H9 (cell line): Measurements from ENCODE around the gene PLEK. TPM values are rescaled to one million over a fixed set of nuclear protein-coding genes. Genes with fewer than 3 reads are reported as not detected.
A peak's percentile ranks its signal among the peaks of the same experiment; 100 is the strongest.

ENCODE experiments used
- DNase-seq: peaks from one replicate; pipeline ENCODE4 v3.0.0-alpha.2; 2017
- H2AFZ ChIP-seq: one replicate; pipeline ENCODE4 v1.6.1; 2013; ENCODE audit warnings: mild to moderate bottlenecking, low read length, control low read depth, moderate library complexity
- H2AK5ac ChIP-seq: 2 replicates; pipeline ENCODE4 v1.6.1; 2013; ENCODE audit warnings: low read length, control low read depth, mixed read lengths; ENCODE audit not compliant: insufficient read length
- H2BK120ac ChIP-seq: one replicate; pipeline ENCODE4 v1.6.1; 2013; ENCODE audit warnings: low read depth, mild to moderate bottlenecking, low read length, control low read depth, inconsistent platforms; ENCODE audit not compliant: poor library complexity, severe bottlenecking
- H2BK12ac ChIP-seq: 2 replicates; pipeline ENCODE4 v1.6.1; 2013; ENCODE audit warnings: low read length, control low read depth, mixed read lengths, low read depth; ENCODE audit not compliant: insufficient read length
- H2BK15ac ChIP-seq: 2 replicates; pipeline ENCODE4 v1.6.1; 2013; ENCODE audit warnings: low read depth, low read length, control low read depth
- H2BK20ac ChIP-seq: one replicate; pipeline ENCODE4 v1.6.1; 2013; ENCODE audit warnings: low read depth, mild to moderate bottlenecking, low read length, control low read depth, inconsistent platforms; ENCODE audit not compliant: poor library complexity, severe bottlenecking
- H2BK5ac ChIP-seq: 2 replicates; pipeline ENCODE4 v1.6.1; 2013; ENCODE audit warnings: low read length, control low read depth, mixed read lengths; ENCODE audit not compliant: insufficient read length
- H3K14ac ChIP-seq: 2 replicates; pipeline ENCODE4 v1.6.1; 2013; ENCODE audit warnings: low read length, control low read depth; ENCODE audit not compliant: insufficient read depth
- H3K18ac ChIP-seq: 2 replicates; pipeline ENCODE4 v1.6.1; 2013; ENCODE audit warnings: low read depth, mild to moderate bottlenecking, mixed read lengths, low read length, control low read depth; ENCODE audit not compliant: insufficient read length
- H3K23ac ChIP-seq: 2 replicates; pipeline ENCODE4 v1.6.1; 2013; ENCODE audit warnings: low read length, control low read depth, mixed read lengths, low read depth; ENCODE audit not compliant: insufficient read length
- H3K23me2 ChIP-seq: 2 replicates; pipeline ENCODE4 v1.6.1; 2013; ENCODE audit warnings: low read depth, mild to moderate bottlenecking, mixed read lengths, low read length, control low read depth; ENCODE audit not compliant: insufficient read length, poor library complexity, severe bottlenecking
- H3K27ac ChIP-seq: 2 replicates; pipeline ENCODE4 v1.5.1; 2013; ENCODE audit warnings: low read length, control low read depth, mixed read lengths, low read depth; ENCODE audit not compliant: insufficient read length
- H3K27me3 ChIP-seq: 2 replicates; pipeline ENCODE4 v1.6.1; 2013; ENCODE audit warnings: low read length, control low read depth, inconsistent platforms; ENCODE audit not compliant: insufficient read depth
- H3K4ac ChIP-seq: 2 replicates; pipeline ENCODE4 v1.6.1; 2013; ENCODE audit warnings: low read depth, mild to moderate bottlenecking, control low read depth, inconsistent platforms, low read length, moderate library complexity
- H3K4me1 ChIP-seq: 2 replicates; pipeline ENCODE4 v1.6.1; 2013; ENCODE audit warnings: low read length, control low read depth, inconsistent platforms; ENCODE audit not compliant: insufficient read depth
- H3K4me2 ChIP-seq: 2 replicates; pipeline ENCODE4 v1.6.1; 2013; ENCODE audit warnings: low read length, control low read depth, mixed read lengths; ENCODE audit not compliant: insufficient read length, insufficient read depth
- H3K56ac ChIP-seq: 2 replicates; pipeline ENCODE4 v1.6.1; 2013; ENCODE audit warnings: low read depth, mild to moderate bottlenecking, mixed read lengths, low read length, control low read depth; ENCODE audit not compliant: insufficient read length
- H3K79me1 ChIP-seq: 2 replicates; pipeline ENCODE4 v1.6.1; 2013; ENCODE audit warnings: low read depth, mild to moderate bottlenecking, moderate library complexity, low read length, control low read depth, inconsistent platforms; ENCODE audit not compliant: insufficient read depth, poor library complexity, severe bottlenecking
- H3K79me2 ChIP-seq: 2 replicates; pipeline ENCODE4 v1.6.1; 2013; ENCODE audit warnings: low read length, control low read depth, inconsistent platforms; ENCODE audit not compliant: insufficient read depth
- H3K9ac ChIP-seq: 2 replicates; pipeline ENCODE4 v1.6.1; 2013; ENCODE audit warnings: low read length, control low read depth, mixed read lengths; ENCODE audit not compliant: insufficient read length; ENCODE audit errors: extremely low read depth
- H3K9me3 ChIP-seq: one replicate; pipeline ENCODE4 v1.6.1; 2013; ENCODE audit warnings: low read depth, low read length, inconsistent platforms; ENCODE audit not compliant: control insufficient read depth
- H3T11ph ChIP-seq: one replicate; pipeline ENCODE4 v1.6.1; 2013; ENCODE audit warnings: mild to moderate bottlenecking, low read length, control low read depth, inconsistent platforms
- H4K20me1 ChIP-seq: one replicate; pipeline ENCODE4 v1.6.1; 2013; ENCODE audit not compliant: control insufficient read depth, insufficient read length, insufficient read depth
- H4K5ac ChIP-seq: 2 replicates; pipeline ENCODE4 v1.6.1; 2013; ENCODE audit warnings: low read depth, mild to moderate bottlenecking, mixed read lengths, low read length, control low read depth; ENCODE audit not compliant: insufficient read length
- H4K8ac ChIP-seq: replicated peaks from 2 replicates; pipeline ENCODE4 v1.6.1; 2013; ENCODE audit warnings: low read length, control low read depth, mixed read lengths, low read depth; ENCODE audit not compliant: insufficient read length
- H4K91ac ChIP-seq: 2 replicates; pipeline ENCODE4 v1.6.1; 2013; ENCODE audit warnings: low read depth, mild to moderate bottlenecking, moderate library complexity, mixed read lengths, low read length, control low read depth; ENCODE audit not compliant: insufficient read length
- H3K27ac Mint-ChIP-seq, 3 experiments: 2 replicates in 2 of 3; 3 replicates in 1 of 3; pipeline ENCODE4 v1.8.0; 2020 to 2021; ENCODE audit warnings: mixed read lengths in 3 of 3, mild to moderate bottlenecking in 1 of 3, moderate library complexity in 1 of 3
- H3K27me3 Mint-ChIP-seq: 2 replicates; pipeline ENCODE4 v1.8.0; 2021; ENCODE audit warnings: low read depth, mild to moderate bottlenecking, moderate library complexity, mixed read lengths
- H3K36me3 Mint-ChIP-seq, 3 experiments: 2 replicates in 2 of 3; 3 replicates in 1 of 3; pipeline ENCODE4 v1.8.0; 2020 to 2021; ENCODE audit warnings: low read depth in 3 of 3, mixed read lengths in 3 of 3; ENCODE audit not compliant: insufficient read depth in 1 of 3
- H3K4me1 Mint-ChIP-seq, 2 experiments: 2 replicates each; pipeline ENCODE4 v1.8.0; 2020; ENCODE audit warnings: mixed read lengths in 2 of 2
- H3K4me3 Mint-ChIP-seq, 2 experiments: 2 replicates in 1 of 2; 3 replicates in 1 of 2; pipeline ENCODE4 v1.8.0; 2020 to 2021; ENCODE audit warnings: mild to moderate bottlenecking in 2 of 2, mixed read lengths in 2 of 2, moderate library complexity in 1 of 2
- H3K9me3 Mint-ChIP-seq, 2 experiments: 2 replicates in 1 of 2; 3 replicates in 1 of 2; pipeline ENCODE4 v1.8.0; 2020; ENCODE audit warnings: mild to moderate bottlenecking in 2 of 2, mixed read lengths in 2 of 2, moderate library complexity in 1 of 2
- WGBS: extraction: QIAGEN DNeasy Blood & Tissue Kit; methylation state at CpG from one replicate; pipeline ENCODE4 v1.1.7; 2013; ENCODE audit warnings: missing lambda C conversion rate, low lambda C conversion rate, mixed read lengths; ENCODE audit not compliant: insufficient read length; ENCODE audit errors: extremely low coverage; 5-methylcytosine and 5-hydroxymethylcytosine counted together
- total RNA-seq: library from RNA; stranded (reverse); gene quantifications from 2 replicates; pipeline ENCODE4 v1.2.1, GENCODE V29; 2021
- TF ChIP-seq, protein P1 (sequence below): fragments of 200-600 bp; sonication (generic); conservative IDR thresholded peaks from 3 replicates; pipeline ENCODE4 v1.8.0; 2021; ENCODE audit warnings: antibody characterized with exemption, mild to moderate bottlenecking

PLEK gene
- total RNA-seq, 1 experiment from 2014 or later: not detected

- Histone ChIP-seq H3T11ph (no peak overlapping the region), H3K14ac (no peak overlapping the region), H2BK15ac (no peak overlapping the region), H4K20me1 (no peaks in the 10 kb centered on the region), H3K4me2 (no peak overlapping the region), H3K79me1 (no peaks in the 10 kb centered on the region), H3K4ac (no peak overlapping the region), H2BK5ac (no peak overlapping the region), H3K23ac (no peak overlapping the region), H3K9me3 (no peaks in the 10 kb centered on the region), H4K5ac (no peak overlapping the region), H3K9ac (no peak overlapping the region), H3K56ac (no peak overlapping the region), H3K27ac (no peak overlapping the region), H3K23me2 (no peaks in the 10 kb centered on the region), H3K18ac (no peak overlapping the region), H3K27me3 (no peaks in the 10 kb centered on the region), H2AFZ (no peak overlapping the region), H2BK120ac (no peak overlapping the region), H2AK5ac (no peak overlapping the region), H4K91ac (no peak overlapping the region), H3K79me2 (no peaks in the 10 kb centered on the region), H3K4me1 (peaks cover 3% of the 10 kb centered on the region; the same call in 1 of the 2 replicates), H2BK20ac (no peak overlapping the region), H2BK12ac (no peak overlapping the region), H4K8ac (no peak overlapping the region)
- DNase-seq: peak; percentile 60
- H3K36me3 Mint-ChIP-seq: no peaks in the 10 kb centered on the region; a peak in 1 of 7 replicates
- peaks cover 28 to 33% of the 10 kb centered on the region in 2 experiments for H3K4me1 Mint-ChIP-seq
- no peak overlapping the region for H3K27ac Mint-ChIP-seq
- no peaks in the 10 kb centered on the region for H3K9me3 Mint-ChIP-seq
- TF ChIP-seq, protein P1, sequence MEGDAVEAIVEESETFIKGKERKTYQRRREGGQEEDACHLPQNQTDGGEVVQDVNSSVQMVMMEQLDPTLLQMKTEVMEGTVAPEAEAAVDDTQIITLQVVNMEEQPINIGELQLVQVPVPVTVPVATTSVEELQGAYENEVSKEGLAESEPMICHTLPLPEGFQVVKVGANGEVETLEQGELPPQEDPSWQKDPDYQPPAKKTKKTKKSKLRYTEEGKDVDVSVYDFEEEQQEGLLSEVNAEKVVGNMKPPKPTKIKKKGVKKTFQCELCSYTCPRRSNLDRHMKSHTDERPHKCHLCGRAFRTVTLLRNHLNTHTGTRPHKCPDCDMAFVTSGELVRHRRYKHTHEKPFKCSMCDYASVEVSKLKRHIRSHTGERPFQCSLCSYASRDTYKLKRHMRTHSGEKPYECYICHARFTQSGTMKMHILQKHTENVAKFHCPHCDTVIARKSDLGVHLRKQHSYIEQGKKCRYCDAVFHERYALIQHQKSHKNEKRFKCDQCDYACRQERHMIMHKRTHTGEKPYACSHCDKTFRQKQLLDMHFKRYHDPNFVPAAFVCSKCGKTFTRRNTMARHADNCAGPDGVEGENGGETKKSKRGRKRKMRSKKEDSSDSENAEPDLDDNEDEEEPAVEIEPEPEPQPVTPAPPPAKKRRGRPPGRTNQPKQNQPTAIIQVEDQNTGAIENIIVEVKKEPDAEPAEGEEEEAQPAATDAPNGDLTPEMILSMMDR: peak; percentile 47
- WGBS: no CpG with 5 or more reads among the region's 3 CpGs
- no peaks in the 10 kb centered on the region for H3K27me3 Mint-ChIP-seq
- H3K4me3 Mint-ChIP-seq: no peak overlapping the region
Measured at GRCh38 chr2:68418855-68419254, 53.8 kb downstream of the PLEK start.
